ENCODE data around the gene TMEM132C.

DNA sequence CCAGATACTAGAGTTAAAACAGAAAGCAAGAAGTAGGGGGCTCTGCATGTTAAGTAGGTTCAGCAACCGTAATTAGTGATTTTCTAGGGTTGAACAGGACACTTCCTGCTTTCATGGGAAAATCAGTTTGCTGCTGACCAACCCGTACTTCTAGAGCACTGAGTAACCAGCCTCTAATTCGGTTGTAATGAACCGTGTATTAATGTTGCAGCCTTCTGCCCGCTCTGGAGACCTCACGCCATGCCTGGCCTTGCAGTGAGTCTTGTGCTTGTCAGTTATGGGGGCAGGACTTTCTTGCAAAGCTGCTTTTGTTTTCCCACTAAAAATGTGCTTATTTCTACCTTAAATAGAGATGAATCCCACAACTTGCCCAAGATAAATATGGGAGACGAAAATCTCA, 89.6 kb downstream of the TMEM132C start:
- TF ChIP-seq, protein P1, sequence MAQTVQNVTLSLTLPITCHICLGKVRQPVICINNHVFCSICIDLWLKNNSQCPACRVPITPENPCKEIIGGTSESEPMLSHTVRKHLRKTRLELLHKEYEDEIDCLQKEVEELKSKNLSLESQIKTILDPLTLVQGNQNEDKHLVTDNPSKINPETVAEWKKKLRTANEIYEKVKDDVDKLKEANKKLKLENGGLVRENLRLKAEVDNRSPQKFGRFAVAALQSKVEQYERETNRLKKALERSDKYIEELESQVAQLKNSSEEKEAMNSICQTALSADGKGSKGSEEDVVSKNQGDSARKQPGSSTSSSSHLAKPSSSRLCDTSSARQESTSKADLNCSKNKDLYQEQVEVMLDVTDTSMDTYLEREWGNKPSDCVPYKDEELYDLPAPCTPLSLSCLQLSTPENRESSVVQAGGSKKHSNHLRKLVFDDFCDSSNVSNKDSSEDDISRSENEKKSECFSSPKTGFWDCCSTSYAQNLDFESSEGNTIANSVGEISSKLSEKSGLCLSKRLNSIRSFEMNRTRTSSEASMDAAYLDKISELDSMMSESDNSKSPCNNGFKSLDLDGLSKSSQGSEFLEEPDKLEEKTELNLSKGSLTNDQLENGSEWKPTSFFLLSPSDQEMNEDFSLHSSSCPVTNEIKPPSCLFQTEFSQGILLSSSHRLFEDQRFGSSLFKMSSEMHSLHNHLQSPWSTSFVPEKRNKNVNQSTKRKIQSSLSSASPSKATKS (CRISPR knock-in tag; IDR thresholded peaks at IDR 0.05), result no peak
- no peak for TF ChIP-seq MXI1 (IDR thresholded peaks at IDR 0.05; ENCODE audit: borderline replicate concordance, low read depth, low read length)
- TF ChIP-seq ZNF292 (CRISPR knock-in tag; IDR thresholded peaks at IDR 0.05; ENCODE audit: borderline replicate concordance, low read depth), result no peak
- TF ChIP-seq, protein P2, sequence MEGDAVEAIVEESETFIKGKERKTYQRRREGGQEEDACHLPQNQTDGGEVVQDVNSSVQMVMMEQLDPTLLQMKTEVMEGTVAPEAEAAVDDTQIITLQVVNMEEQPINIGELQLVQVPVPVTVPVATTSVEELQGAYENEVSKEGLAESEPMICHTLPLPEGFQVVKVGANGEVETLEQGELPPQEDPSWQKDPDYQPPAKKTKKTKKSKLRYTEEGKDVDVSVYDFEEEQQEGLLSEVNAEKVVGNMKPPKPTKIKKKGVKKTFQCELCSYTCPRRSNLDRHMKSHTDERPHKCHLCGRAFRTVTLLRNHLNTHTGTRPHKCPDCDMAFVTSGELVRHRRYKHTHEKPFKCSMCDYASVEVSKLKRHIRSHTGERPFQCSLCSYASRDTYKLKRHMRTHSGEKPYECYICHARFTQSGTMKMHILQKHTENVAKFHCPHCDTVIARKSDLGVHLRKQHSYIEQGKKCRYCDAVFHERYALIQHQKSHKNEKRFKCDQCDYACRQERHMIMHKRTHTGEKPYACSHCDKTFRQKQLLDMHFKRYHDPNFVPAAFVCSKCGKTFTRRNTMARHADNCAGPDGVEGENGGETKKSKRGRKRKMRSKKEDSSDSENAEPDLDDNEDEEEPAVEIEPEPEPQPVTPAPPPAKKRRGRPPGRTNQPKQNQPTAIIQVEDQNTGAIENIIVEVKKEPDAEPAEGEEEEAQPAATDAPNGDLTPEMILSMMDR (CRISPR knock-in tag; IDR thresholded peaks at IDR 0.05), result no peak
- no peak for TF ChIP-seq NR1H2 (CRISPR knock-in tag; IDR thresholded peaks at IDR 0.05; ENCODE audit: borderline replicate concordance, low read depth)
- TF ChIP-seq, protein P3, sequence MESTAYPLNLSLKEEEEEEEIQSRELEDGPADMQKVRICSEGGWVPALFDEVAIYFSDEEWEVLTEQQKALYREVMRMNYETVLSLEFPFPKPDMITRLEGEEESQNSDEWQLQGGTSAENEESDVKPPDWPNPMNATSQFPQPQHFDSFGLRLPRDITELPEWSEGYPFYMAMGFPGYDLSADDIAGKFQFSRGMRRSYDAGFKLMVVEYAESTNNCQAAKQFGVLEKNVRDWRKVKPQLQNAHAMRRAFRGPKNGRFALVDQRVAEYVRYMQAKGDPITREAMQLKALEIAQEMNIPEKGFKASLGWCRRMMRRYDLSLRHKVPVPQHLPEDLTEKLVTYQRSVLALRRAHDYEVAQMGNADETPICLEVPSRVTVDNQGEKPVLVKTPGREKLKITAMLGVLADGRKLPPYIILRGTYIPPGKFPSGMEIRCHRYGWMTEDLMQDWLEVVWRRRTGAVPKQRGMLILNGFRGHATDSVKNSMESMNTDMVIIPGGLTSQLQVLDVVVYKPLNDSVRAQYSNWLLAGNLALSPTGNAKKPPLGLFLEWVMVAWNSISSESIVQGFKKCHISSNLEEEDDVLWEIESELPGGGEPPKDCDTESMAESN (CRISPR knock-in tag; conservative IDR thresholded peaks at IDR 0.05), result no peak
- no peak for TF ChIP-seq YY1 (IDR thresholded peaks at IDR 0.05; ENCODE audit: insufficient read depth, insufficient replicate concordance, low read depth, low read length)
- TF ChIP-seq SP1 (IDR thresholded peaks at IDR 0.05), result no peak
- no peak for TF ChIP-seq SP1 (CRISPR knock-in tag; IDR thresholded peaks at IDR 0.05)
- TF ChIP-seq, protein P4, sequence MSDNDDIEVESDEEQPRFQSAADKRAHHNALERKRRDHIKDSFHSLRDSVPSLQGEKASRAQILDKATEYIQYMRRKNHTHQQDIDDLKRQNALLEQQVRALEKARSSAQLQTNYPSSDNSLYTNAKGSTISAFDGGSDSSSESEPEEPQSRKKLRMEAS (IDR thresholded peaks at IDR 0.05), result no peak
- TF ChIP-seq CEBPG (CRISPR knock-in tag; IDR thresholded peaks at IDR 0.05), result no peak
